Effector memory CD8-positive, alpha-beta T cell (primary cell): ENCODE data around the gene GABRR1.
"Not testable (repeated sequence)": the region's sequence is repeated elsewhere in the genome, so short reads cannot be mapped to it uniquely, and the experiment has no call there.

ENCODE experiments used
- ATAC-seq: fragments of 150-1000 bp; cut with Tn5 transposase; replicated peaks from 2 replicates; pipeline ENCODE4 v1.10.0; 2021; ENCODE audit warnings: mild to moderate bottlenecking, moderate library complexity
- DNase-seq, 3 experiments: peaks; one replicate each; pipeline ENCODE4 v3.0.0; 2021
- H3K27ac Mint-ChIP-seq, 2 donors: one replicate each; pipeline ENCODE4 v1.8.0; 2022; ENCODE audit warnings: mild to moderate bottlenecking in 2 of 2, mixed read lengths in 2 of 2, moderate library complexity in 2 of 2
- H3K27me3 Mint-ChIP-seq, 2 donors: one replicate each; pipeline ENCODE4 v1.8.0; 2022; ENCODE audit warnings: mixed read lengths in 2 of 2
- H3K36me3 Mint-ChIP-seq: one replicate; pipeline ENCODE4 v1.8.0; 2022; ENCODE audit warnings: mild to moderate bottlenecking, moderate library complexity, mixed read lengths; ENCODE audit not compliant: insufficient read depth
- H3K4me1 Mint-ChIP-seq, 2 donors: one replicate each; pipeline ENCODE4 v1.8.0; 2022; ENCODE audit warnings: low read depth in 2 of 2, mixed read lengths in 2 of 2
- H3K4me3 Mint-ChIP-seq, 2 donors: one replicate each; pipeline ENCODE4 v1.8.0; 2022; ENCODE audit warnings: mild to moderate bottlenecking in 2 of 2, mixed read lengths in 2 of 2, moderate library complexity in 2 of 2
- H3K9me3 Mint-ChIP-seq, 2 donors: one replicate each; pipeline ENCODE4 v1.8.0; 2022; ENCODE audit warnings: mixed read lengths in 2 of 2

GABRR1 gene

GRCh38 chr6:89243331-89243629 is 26.1 kb upstream of the GABRR1 start:
- H3K36me3 Mint-ChIP-seq = no peaks in the 10 kb centered on the region
- H3K27ac Mint-ChIP-seq = peak overlapping the region in 1 of 2 donors; percentile 53
- H3K27me3 Mint-ChIP-seq = peaks cover 28 to 33% of the 10 kb centered on the region in 2 donors
- H3K4me1 Mint-ChIP-seq = peaks cover 11 to 17% of the 10 kb centered on the region in 2 donors
- no peak overlapping the region for H3K4me3 Mint-ChIP-seq
- ATAC-seq (no peak), DNase-seq (no peak)
- no peaks in the 10 kb centered on the region for H3K9me3 Mint-ChIP-seq

- H3K27me3 Mint-ChIP-seq = peaks cover 27 to 39% of the 10 kb centered on the region in 2 donors
- no peak overlapping the region for H3K4me3 Mint-ChIP-seq
- peaks cover 11 to 17% of the 10 kb centered on the region in 2 donors for H3K4me1 Mint-ChIP-seq
- DNase-seq (peak in 1 of 3 experiments; percentile 2), ATAC-seq (no peak)
- no peaks in the 10 kb centered on the region for H3K36me3 Mint-ChIP-seq
- H3K27ac Mint-ChIP-seq = peak overlapping the region in 1 of 2 donors; percentile 15
- no peaks in the 10 kb centered on the region for H3K9me3 Mint-ChIP-seq
Measured at GRCh38 chr6:89242574-89243330, 25.6 kb upstream of the GABRR1 start.

GRCh38 chr6:89239338-89239737 is 22.2 kb upstream of the GABRR1 start:
- Mint-ChIP-seq H3K36me3 (no peaks in the 10 kb centered on the region), H3K4me1 (peaks cover 11 to 17% of the 10 kb centered on the region in 2 donors), H3K27ac (peak overlapping the region in 1 of 2 donors; percentile 9), H3K27me3 (peaks cover 23 to 38% of the 10 kb centered on the region in 2 donors), H3K4me3 (peak overlapping the region in 1 of 2 donors; percentile 17), H3K9me3 (no peaks in the 10 kb centered on the region)
- ATAC-seq (peak; percentile 88), DNase-seq (peak; percentile 21 to 38 (median 35))

GRCh38 chr6:89237158-89237557 is 20.0 kb upstream of the GABRR1 start:
- Mint-ChIP-seq H3K36me3 (no peaks in the 10 kb centered on the region), H3K27me3 (peaks cover 27 to 55% of the 10 kb centered on the region in 2 donors), H3K27ac (no peak overlapping the region), H3K4me3 (no peak overlapping the region), H3K4me1 (peaks cover 17 to 18% of the 10 kb centered on the region in 2 donors), H3K9me3 (no peaks in the 10 kb centered on the region)
- ATAC-seq (no peak), DNase-seq (no peak)

GRCh38 chr6:89233605-89234004 is 16.4 kb upstream of the GABRR1 start:
- ATAC-seq, H3K36me3 Mint-ChIP-seq, H3K4me1 Mint-ChIP-seq, H3K27ac Mint-ChIP-seq, DNase-seq, H3K9me3 Mint-ChIP-seq: not testable (repeated sequence)
- Mint-ChIP-seq H3K27me3 (peaks cover 38 to 68% of the 10 kb centered on the region in 2 donors), H3K4me3 (peak overlapping the region; percentile 61 to 79)

- H3K27me3 Mint-ChIP-seq = peaks cover 16 to 21% of the 10 kb centered on the region in 2 donors
- ATAC-seq (no peak), DNase-seq (no peak)
- H3K9me3 Mint-ChIP-seq = no peaks in the 10 kb centered on the region
- H3K4me3 Mint-ChIP-seq = no peak overlapping the region
- H3K36me3 Mint-ChIP-seq = no peaks in the 10 kb centered on the region
- no peak overlapping the region for H3K27ac Mint-ChIP-seq
- peaks cover 0 to under 1% of the 10 kb centered on the region in 2 donors for H3K4me1 Mint-ChIP-seq
Measured at GRCh38 chr6:89222712-89223039, 5.5 kb upstream of the GABRR1 start.

GRCh38 chr6:89221971-89222711 is 5.0 kb upstream of the GABRR1 start:
- peaks cover 21 to 26% of the 10 kb centered on the region in 2 donors for H3K27me3 Mint-ChIP-seq
- H3K4me3 Mint-ChIP-seq = no peak overlapping the region
- DNase-seq = no peak
- peaks cover 0 to 6% of the 10 kb centered on the region in 2 donors for H3K4me1 Mint-ChIP-seq
- H3K36me3 Mint-ChIP-seq = no peaks in the 10 kb centered on the region
- ATAC-seq = no peak
- H3K9me3 Mint-ChIP-seq = no peaks in the 10 kb centered on the region
- H3K27ac Mint-ChIP-seq = no peak overlapping the region

GRCh38 chr6:89221129-89221528 is 4.0 kb upstream of the GABRR1 start:
- no peaks in the 10 kb centered on the region for H3K9me3 Mint-ChIP-seq
- H3K36me3 Mint-ChIP-seq = no peaks in the 10 kb centered on the region
- H3K27me3 Mint-ChIP-seq = peaks cover 22 to 28% of the 10 kb centered on the region in 2 donors
- no peak overlapping the region for H3K4me3 Mint-ChIP-seq
- DNase-seq (no peak), ATAC-seq (no peak)
- peaks cover 0 to 6% of the 10 kb centered on the region in 2 donors for H3K4me1 Mint-ChIP-seq
- H3K27ac Mint-ChIP-seq = no peak overlapping the region

- ATAC-seq (no peak), DNase-seq (no peak)
- Mint-ChIP-seq H3K4me1 (peaks cover 0 to 6% of the 10 kb centered on the region in 2 donors), H3K4me3 (no peak overlapping the region), H3K36me3 (no peaks in the 10 kb centered on the region), H3K27ac (no peak overlapping the region), H3K27me3 (peaks cover 38% of the 10 kb centered on the region in 2 donors), H3K9me3 (no peaks in the 10 kb centered on the region)
Measured at GRCh38 chr6:89216411-89216810, 747 bp downstream of the GABRR1 start.

- no peaks in the 10 kb centered on the region for H3K9me3 Mint-ChIP-seq
- H3K4me1 Mint-ChIP-seq = peaks cover 0 to 6% of the 10 kb centered on the region in 2 donors
- no peak overlapping the region for H3K27ac Mint-ChIP-seq
- peaks cover 29 to 48% of the 10 kb centered on the region in 2 donors for H3K27me3 Mint-ChIP-seq
- H3K4me3 Mint-ChIP-seq = no peak overlapping the region
- no peak for DNase-seq
- no peak for ATAC-seq
- no peaks in the 10 kb centered on the region for H3K36me3 Mint-ChIP-seq
Measured at GRCh38 chr6:89215391-89215790, 1.8 kb downstream of the GABRR1 start.

GRCh38 chr6:89214197-89214596 is 3.0 kb downstream of the GABRR1 start:
- H3K36me3 Mint-ChIP-seq = no peaks in the 10 kb centered on the region
- peaks cover 29 to 49% of the 10 kb centered on the region in 2 donors for H3K27me3 Mint-ChIP-seq
- H3K27ac Mint-ChIP-seq = no peak overlapping the region
- ATAC-seq (no peak), DNase-seq (no peak)
- H3K4me3 Mint-ChIP-seq = no peak overlapping the region
- H3K9me3 Mint-ChIP-seq = no peaks in the 10 kb centered on the region
- H3K4me1 Mint-ChIP-seq = peaks cover 0 to 6% of the 10 kb centered on the region in 2 donors

- peaks cover 0 to 3% of the 10 kb centered on the region in 2 donors for H3K4me1 Mint-ChIP-seq
- no peak overlapping the region for H3K4me3 Mint-ChIP-seq
- DNase-seq (no peak), ATAC-seq (no peak)
- H3K9me3 Mint-ChIP-seq = no peaks in the 10 kb centered on the region
- no peak overlapping the region for H3K27ac Mint-ChIP-seq
- H3K36me3 Mint-ChIP-seq = no peaks in the 10 kb centered on the region
- H3K27me3 Mint-ChIP-seq = peaks cover 16 to 39% of the 10 kb centered on the region in 2 donors
Measured at GRCh38 chr6:89212472-89212871, 4.7 kb downstream of the GABRR1 start.

- no peaks in the 10 kb centered on the region for H3K4me1 Mint-ChIP-seq
- ATAC-seq (no peak), DNase-seq (no peak)
- no peaks in the 10 kb centered on the region for H3K9me3 Mint-ChIP-seq
- H3K27me3 Mint-ChIP-seq = peaks cover 18 to 34% of the 10 kb centered on the region in 2 donors
- no peak overlapping the region for H3K4me3 Mint-ChIP-seq
- no peaks in the 10 kb centered on the region for H3K36me3 Mint-ChIP-seq
- no peak overlapping the region for H3K27ac Mint-ChIP-seq
Measured at GRCh38 chr6:89209457-89209856, 7.7 kb downstream of the GABRR1 start.

- DNase-seq (no peak), ATAC-seq (no peak)
- Mint-ChIP-seq H3K9me3 (no peaks in the 10 kb centered on the region), H3K27me3 (peaks cover 24 to 26% of the 10 kb centered on the region in 2 donors), H3K27ac (no peak overlapping the region), H3K4me3 (no peak overlapping the region), H3K4me1 (no peaks in the 10 kb centered on the region), H3K36me3 (no peaks in the 10 kb centered on the region)
Measured at GRCh38 chr6:89208551-89208950, 8.6 kb downstream of the GABRR1 start.
